ENCODE data around the gene SLX9. TPM values are rescaled to one million over a fixed set of nuclear protein-coding genes. Genes with fewer than 3 reads are reported as not detected.

SLX9 gene
- total RNA-seq, 1 experiment from 2014 or later, result 74.3 TPM

DNA sequence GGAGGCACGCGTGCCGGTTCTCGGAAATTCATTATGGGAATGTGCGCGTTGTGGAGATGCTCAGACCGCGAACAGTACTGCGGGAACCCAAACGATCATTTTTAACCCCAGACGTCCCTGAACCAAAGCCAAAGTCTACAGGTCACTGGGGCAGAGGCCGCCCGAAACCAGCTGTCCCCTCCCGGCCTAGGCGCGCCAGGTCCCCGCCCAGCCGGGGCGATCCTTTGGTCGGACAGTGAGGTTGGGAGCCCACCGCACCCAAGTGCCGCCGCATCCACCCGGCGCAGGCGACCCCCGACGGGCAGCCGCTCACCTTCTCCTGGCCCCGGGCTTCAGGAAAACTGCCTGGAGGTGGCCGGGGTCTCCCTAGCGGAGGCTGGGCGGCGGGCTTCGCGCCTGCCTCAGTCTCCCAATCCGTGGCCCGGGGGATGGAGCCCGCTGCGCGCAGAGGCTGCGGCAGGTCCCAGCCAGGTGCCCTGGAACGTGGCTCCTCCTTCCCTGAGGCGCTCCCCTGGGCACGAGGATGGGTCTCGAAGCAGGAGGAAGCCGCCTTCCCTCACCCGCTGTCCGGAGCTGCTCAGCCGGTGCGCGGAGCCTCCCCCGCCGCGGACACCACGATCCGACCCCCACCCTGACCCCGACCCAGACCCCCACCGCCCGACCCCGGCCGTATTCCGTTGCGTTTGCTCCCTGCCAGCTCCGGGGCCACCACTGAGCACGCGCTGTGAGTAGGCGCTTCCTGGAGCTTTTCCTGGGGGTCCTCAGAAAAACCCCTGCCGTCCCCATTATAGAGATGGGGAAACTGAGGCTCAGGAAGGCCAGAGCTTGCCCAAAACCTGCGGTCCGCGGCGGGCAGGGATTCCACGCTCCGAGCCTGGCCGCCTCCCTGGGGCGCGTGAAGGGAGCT lies 8.1 kb upstream of the SLX9 start:
- Histone ChIP-seq H3K27me3 (ENCODE audit: insufficient read depth, low read length) (peaks cover 25% of the 10 kb centered on the region; the same call in 1 of the 2 replicates), H2AK5ac (ENCODE audit: insufficient read length, low read length) (no peak overlapping the region), H2BK5ac (ENCODE audit: insufficient read length, low read length) (no peak overlapping the region), H3K4me1 (ENCODE audit: insufficient read depth, low read length) (peaks cover 3% of the 10 kb centered on the region; the same call in 1 of the 2 replicates), H2BK15ac (ENCODE audit: low read depth, low read length) (no peak overlapping the region), H2BK12ac (ENCODE audit: insufficient read length, low read depth, low read length) (no peak overlapping the region), H4K20me1 (ENCODE audit: control insufficient read depth, insufficient read depth, insufficient read length) (no peaks in the 10 kb centered on the region), H3K23me2 (ENCODE audit: insufficient read length, low read depth, low read length, poor library complexity, severe bottlenecking) (peaks cover 13% of the 10 kb centered on the region), H3K4me2 (ENCODE audit: insufficient read depth, insufficient read length, low read length) (peak overlapping the region; percentile 45), H3K9ac (ENCODE audit: extremely low read depth, insufficient read length, low read length) (no peak overlapping the region), H4K5ac (ENCODE audit: insufficient read length, low read depth, low read length) (no peak overlapping the region), H3K27ac (ENCODE audit: insufficient read length, low read depth, low read length) (no peak overlapping the region), H3K14ac (ENCODE audit: insufficient read depth, low read length) (no peak overlapping the region), H4K91ac (ENCODE audit: insufficient read length, low read depth, low read length) (no peak overlapping the region), H3K79me1 (ENCODE audit: insufficient read depth, low read depth, low read length, poor library complexity, severe bottlenecking) (no peaks in the 10 kb centered on the region), H4K8ac (replicated peaks; ENCODE audit: insufficient read length, low read depth, low read length) (no peak overlapping the region), H2BK20ac (ENCODE audit: low read depth, low read length, poor library complexity, severe bottlenecking) (no peak overlapping the region), H3T11ph (ENCODE audit: low read length) (no peak overlapping the region), H2AFZ (ENCODE audit: low read length) (no peak overlapping the region), H3K4ac (ENCODE audit: low read depth, low read length) (no peak overlapping the region), H3K79me2 (ENCODE audit: insufficient read depth, low read length) (no peaks in the 10 kb centered on the region), H2BK120ac (ENCODE audit: low read depth, low read length, poor library complexity, severe bottlenecking) (no peak overlapping the region), H3K23ac (ENCODE audit: insufficient read length, low read depth, low read length) (no peak overlapping the region), H3K9me3 (ENCODE audit: control insufficient read depth, low read depth, low read length) (no peaks in the 10 kb centered on the region), H3K18ac (ENCODE audit: insufficient read length, low read depth, low read length) (no peak overlapping the region), H3K56ac (ENCODE audit: insufficient read length, low read depth, low read length) (no peak overlapping the region)
- H3K27me3 Mint-ChIP-seq (ENCODE audit: low read depth), result peaks cover 71% of the 10 kb centered on the region
- peaks cover 2% of the 10 kb centered on the region in 2 experiments; a peak in 1 of 5 replicates for H3K9me3 Mint-ChIP-seq
- DNase-seq, result no peak
- H3K27ac Mint-ChIP-seq, result no peak overlapping the region
- peak overlapping the region; percentile 52 to 77 for H3K4me3 Mint-ChIP-seq
- H3K36me3 Mint-ChIP-seq (ENCODE audit: insufficient read depth in 1 of 3, low read depth in 3 of 3), result no peaks in the 10 kb centered on the region
- TF ChIP-seq, protein P1, sequence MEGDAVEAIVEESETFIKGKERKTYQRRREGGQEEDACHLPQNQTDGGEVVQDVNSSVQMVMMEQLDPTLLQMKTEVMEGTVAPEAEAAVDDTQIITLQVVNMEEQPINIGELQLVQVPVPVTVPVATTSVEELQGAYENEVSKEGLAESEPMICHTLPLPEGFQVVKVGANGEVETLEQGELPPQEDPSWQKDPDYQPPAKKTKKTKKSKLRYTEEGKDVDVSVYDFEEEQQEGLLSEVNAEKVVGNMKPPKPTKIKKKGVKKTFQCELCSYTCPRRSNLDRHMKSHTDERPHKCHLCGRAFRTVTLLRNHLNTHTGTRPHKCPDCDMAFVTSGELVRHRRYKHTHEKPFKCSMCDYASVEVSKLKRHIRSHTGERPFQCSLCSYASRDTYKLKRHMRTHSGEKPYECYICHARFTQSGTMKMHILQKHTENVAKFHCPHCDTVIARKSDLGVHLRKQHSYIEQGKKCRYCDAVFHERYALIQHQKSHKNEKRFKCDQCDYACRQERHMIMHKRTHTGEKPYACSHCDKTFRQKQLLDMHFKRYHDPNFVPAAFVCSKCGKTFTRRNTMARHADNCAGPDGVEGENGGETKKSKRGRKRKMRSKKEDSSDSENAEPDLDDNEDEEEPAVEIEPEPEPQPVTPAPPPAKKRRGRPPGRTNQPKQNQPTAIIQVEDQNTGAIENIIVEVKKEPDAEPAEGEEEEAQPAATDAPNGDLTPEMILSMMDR (conservative IDR thresholded peaks at IDR 0.05), result no peak
- H3K4me1 Mint-ChIP-seq, result peaks cover 31 to 42% of the 10 kb centered on the region in 2 experiments
- no CpG with 5 or more reads among the region's 78 CpGs for WGBS (ENCODE audit: extremely low coverage, insufficient read length, low lambda C conversion rate)
